Right atrium auricular region (tissue), 2 donors: Measurements from ENCODE around the gene KCNA3. TPM values are rescaled to one million over a fixed set of nuclear protein-coding genes. Genes with fewer than 3 reads are reported as not detected.

Experiments used
- DNase-seq: peaks from one replicate; pipeline ENCODE4 v3.0.0-alpha.2; 2019; ENCODE audit warnings: low spot score
- H3K27ac ChIP-seq, 2 donors: fragments of 200-600 bp; sonication (generic); 1 replicate in 1 of 2; 2 replicates in 1 of 2; pipeline ENCODE4 v1.5.1; 2016 to 2019
- H3K27me3 ChIP-seq, 2 donors: fragments of 200-600 bp; sonication (generic); one replicate each; pipeline versions ENCODE4 v1.5.1 to v1.6.0; 2017 to 2019
- H3K36me3 ChIP-seq: fragments of 200-600 bp; sonication (generic); one replicate; pipeline ENCODE4 v1.5.1; 2016
- H3K4me1 ChIP-seq, 2 donors: fragments of 200-600 bp; sonication (generic); one replicate each; pipeline versions ENCODE4 v1.5.1 to v1.6.0; 2017 to 2019
- H3K4me3 ChIP-seq, 2 donors: fragments of 200-600 bp; sonication (generic); 1 replicate in 1 of 2; 2 replicates in 1 of 2; pipeline ENCODE4 v1.5.1; 2017 to 2019; ENCODE audit warnings: mild to moderate bottlenecking in 1 of 2, moderate library complexity in 1 of 2
- H3K9me3 ChIP-seq, 2 donors: fragments of 200-600 bp; sonication (generic); one replicate each; pipeline ENCODE4 v1.5.1; 2019
- total RNA-seq, 2 donors: library from RNA; depleted of rRNA; stranded (reverse); fragments of >200 nt; gene quantifications; one replicate each; pipeline ENCODE4 v1.1.0, GENCODE V29; 2016
- TF ChIP-seq, protein P1 (sequence below), 2 donors: fragments of 200-600 bp; sonication (generic); IDR thresholded peaks; one replicate each; pipeline ENCODE4 v1.5.1; 2019; ENCODE audit warnings: antibody characterized with exemption in 2 of 2

The KCNA3 gene
- total RNA-seq, 2 donors from 2014 or later = 1.5 to 1.9 TPM

- peaks cover 0 to 17% of the 10 kb centered on the region in 2 donors for H3K4me1 ChIP-seq
- no peaks in the 10 kb centered on the region for H3K9me3 ChIP-seq
- no peak overlapping the region for H3K27ac ChIP-seq
Observed at GRCh38 chr1:110645211-110645610, 29.5 kb downstream of the KCNA3 start.

DNA sequence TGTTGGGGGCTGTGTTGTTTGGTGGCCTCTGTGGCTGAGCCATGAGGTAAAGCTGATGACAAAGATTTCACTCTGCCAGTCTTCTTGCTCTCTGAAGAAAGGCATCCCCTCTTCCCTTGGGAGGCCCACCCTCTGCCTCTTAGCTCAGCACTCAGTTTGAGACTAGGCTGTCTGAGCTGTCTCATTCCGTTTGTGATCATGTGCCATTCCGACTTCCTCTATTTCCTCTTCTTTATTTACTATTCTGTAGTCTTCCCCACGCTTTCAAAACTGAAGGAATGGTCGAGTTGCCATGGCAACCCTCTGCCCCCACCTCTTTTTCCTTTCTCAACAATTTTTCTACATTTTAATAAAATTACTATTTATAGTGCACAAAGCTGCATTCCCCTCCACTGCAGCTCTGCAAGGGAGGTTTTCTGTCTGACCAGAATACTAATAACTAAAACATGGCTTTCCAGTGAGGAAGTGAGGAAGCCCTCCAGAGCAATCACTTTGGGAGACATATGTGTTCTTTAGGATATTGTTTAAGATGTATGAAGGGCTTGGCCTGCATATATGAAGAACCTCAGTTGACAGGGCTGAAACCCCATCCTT is 30.8 kb downstream of the KCNA3 start:
- no peaks in the 10 kb centered on the region for H3K9me3 ChIP-seq
- no peak overlapping the region for H3K4me3 ChIP-seq
- no peaks in the 10 kb centered on the region for H3K36me3 ChIP-seq
- H3K4me1 ChIP-seq = peaks cover 0 to 27% of the 10 kb centered on the region in 2 donors
- DNase-seq = no peak
- no peak overlapping the region for H3K27ac ChIP-seq
- H3K27me3 ChIP-seq = no peaks in the 10 kb centered on the region
- TF ChIP-seq, protein P1, sequence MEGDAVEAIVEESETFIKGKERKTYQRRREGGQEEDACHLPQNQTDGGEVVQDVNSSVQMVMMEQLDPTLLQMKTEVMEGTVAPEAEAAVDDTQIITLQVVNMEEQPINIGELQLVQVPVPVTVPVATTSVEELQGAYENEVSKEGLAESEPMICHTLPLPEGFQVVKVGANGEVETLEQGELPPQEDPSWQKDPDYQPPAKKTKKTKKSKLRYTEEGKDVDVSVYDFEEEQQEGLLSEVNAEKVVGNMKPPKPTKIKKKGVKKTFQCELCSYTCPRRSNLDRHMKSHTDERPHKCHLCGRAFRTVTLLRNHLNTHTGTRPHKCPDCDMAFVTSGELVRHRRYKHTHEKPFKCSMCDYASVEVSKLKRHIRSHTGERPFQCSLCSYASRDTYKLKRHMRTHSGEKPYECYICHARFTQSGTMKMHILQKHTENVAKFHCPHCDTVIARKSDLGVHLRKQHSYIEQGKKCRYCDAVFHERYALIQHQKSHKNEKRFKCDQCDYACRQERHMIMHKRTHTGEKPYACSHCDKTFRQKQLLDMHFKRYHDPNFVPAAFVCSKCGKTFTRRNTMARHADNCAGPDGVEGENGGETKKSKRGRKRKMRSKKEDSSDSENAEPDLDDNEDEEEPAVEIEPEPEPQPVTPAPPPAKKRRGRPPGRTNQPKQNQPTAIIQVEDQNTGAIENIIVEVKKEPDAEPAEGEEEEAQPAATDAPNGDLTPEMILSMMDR (IDR thresholded peaks at IDR 0.05) = no peak

More at GRCh38 chr1:110645211-110645610, 29.5 kb downstream of the KCNA3 start:
- TF ChIP-seq, protein P1 (IDR thresholded peaks at IDR 0.05) = no peak
- no peak for DNase-seq
- H3K4me3 ChIP-seq = no peak overlapping the region
- no peaks in the 10 kb centered on the region for H3K27me3 ChIP-seq
- H3K36me3 ChIP-seq = no peaks in the 10 kb centered on the region

DNA sequence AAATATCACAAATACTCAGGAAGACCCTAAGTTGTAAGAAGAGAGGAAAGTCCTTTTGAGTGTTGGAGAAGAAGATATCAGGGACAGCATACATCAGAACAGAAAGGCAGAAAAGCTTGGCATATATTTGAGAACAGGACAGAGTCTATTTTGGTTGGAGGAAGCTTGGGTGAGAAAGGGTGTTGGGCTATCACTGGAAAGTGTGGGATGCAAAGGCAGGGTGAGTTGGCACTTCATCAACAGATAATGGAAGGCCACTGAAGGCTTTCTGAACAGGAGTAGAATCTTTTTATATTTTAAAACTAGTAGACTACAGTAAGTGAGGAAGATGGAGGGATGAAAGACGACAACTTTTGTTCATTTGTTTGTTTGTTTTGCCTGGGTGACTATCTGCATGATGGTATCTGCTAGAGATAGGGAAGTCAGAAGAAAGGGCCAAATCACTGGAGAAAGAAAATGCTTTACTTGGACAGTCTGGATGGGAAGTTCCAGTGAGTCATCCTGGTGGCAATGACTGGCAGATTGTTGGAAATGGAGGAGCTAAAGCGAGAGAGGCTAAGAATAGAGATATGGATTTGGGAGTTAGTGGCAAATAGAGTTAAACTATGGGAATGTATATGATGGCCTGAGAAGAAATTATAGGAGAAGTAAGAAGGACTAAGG is 34.9 kb downstream of the KCNA3 start:
- H3K4me1 ChIP-seq = peaks cover 0 to 29% of the 10 kb centered on the region in 2 donors
- no peak overlapping the region for H3K4me3 ChIP-seq
- DNase-seq = no peak
- H3K27me3 ChIP-seq = no peaks in the 10 kb centered on the region
- H3K27ac ChIP-seq = peak overlapping the region in 1 of 2 donors; percentile 24
- H3K9me3 ChIP-seq = no peaks in the 10 kb centered on the region
- H3K36me3 ChIP-seq = no peaks in the 10 kb centered on the region
- TF ChIP-seq, protein P1 (IDR thresholded peaks at IDR 0.05) = no peak

DNA sequence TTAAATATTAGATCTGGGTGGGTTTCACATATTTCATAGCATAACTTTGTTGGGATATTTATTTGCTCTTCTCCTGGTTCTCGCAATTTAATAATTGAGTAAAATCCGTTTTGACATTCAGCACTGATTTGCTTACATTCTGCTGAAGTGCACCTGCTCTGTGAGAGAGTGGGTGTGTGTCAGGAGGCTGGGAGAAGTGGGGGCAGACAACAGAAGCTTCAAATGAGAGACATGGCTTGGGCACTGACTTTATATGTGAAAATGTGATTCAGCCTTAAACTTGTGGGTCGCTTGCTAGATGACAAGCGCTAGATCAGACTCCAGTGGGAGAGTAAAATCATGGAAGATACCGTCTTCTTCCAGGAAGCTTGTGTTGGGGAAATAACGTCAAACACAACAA is 36.2 kb downstream of the KCNA3 start:
- H3K4me3 ChIP-seq = no peak overlapping the region
- DNase-seq = no peak
- H3K27me3 ChIP-seq = no peaks in the 10 kb centered on the region
- no peak overlapping the region for H3K27ac ChIP-seq
- no peaks in the 10 kb centered on the region for H3K36me3 ChIP-seq
- no peaks in the 10 kb centered on the region for H3K9me3 ChIP-seq
- TF ChIP-seq, protein P1 (IDR thresholded peaks at IDR 0.05) = no peak
- peaks cover 0 to 42% of the 10 kb centered on the region in 2 donors for H3K4me1 ChIP-seq

DNA sequence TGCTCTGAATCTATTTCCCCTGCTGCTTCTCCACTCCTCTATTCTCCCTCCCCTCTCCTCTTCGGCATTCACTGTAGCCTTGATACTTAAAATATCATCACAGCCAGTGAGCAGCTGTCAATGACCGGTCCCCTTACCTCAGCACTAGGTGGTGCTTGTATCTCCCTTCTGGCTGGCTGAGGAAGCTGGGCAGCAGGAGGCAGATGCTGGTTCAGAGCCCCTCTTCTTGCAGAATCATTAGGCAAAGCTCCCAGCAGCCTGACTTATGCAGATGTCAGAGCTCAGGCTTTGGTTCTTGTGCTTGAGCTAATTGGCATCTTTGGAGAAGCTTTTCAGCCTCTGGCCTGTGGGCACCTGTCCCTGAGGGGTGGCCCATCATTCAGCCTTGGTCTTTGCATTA is 36.7 kb downstream of the KCNA3 start:
- Histone ChIP-seq H3K9me3 (no peaks in the 10 kb centered on the region), H3K4me3 (no peak overlapping the region), H3K27me3 (no peaks in the 10 kb centered on the region), H3K27ac (no peak overlapping the region), H3K36me3 (no peaks in the 10 kb centered on the region), H3K4me1 (peaks cover 0 to 44% of the 10 kb centered on the region in 2 donors)
- no peak for DNase-seq
- TF ChIP-seq, protein P1 (IDR thresholded peaks at IDR 0.05) = peak in 1 of 2 donors; percentile 9
